ENCODE data around the gene PDGFD. TPM values are rescaled to one million over a fixed set of nuclear protein-coding genes. Genes with fewer than 3 reads are reported as not detected.

Gene PDGFD
- total RNA-seq, 2 donors from 2014 or later, result 0.10 TPM; not detected in 1

DNA sequence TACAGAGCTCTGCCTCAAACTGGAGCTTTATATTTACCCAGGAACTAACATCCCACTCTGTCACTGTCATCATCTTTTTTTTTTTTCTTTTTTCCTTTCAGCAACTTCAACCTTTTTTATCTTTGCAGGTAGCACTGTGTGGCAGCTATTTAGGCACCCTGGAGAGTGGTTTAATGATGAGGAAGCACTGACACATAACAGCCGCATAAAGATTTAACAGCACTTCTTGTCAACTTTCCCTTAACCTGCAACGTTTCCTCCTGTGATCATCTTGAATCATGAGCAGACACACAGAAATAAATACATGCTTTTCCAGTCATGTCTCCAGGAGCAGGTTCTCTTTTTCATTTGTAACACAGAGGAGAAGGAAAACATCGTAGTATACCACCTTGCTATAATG, 34.8 kb downstream of the PDGFD start:
- Mint-ChIP-seq H3K27ac (no peak overlapping the region), H3K4me1 (peaks cover 2% of the 10 kb centered on the region), H3K36me3 (ENCODE audit: low read depth) (no peaks in the 10 kb centered on the region), H3K4me3 (no peak overlapping the region), H3K27me3 (peaks cover 17% of the 10 kb centered on the region)
- ATAC-seq (no peak), DNase-seq (no peak)
- no peaks in the 10 kb centered on the region for H3K9me3 ChIP-seq (ENCODE audit: control insufficient read depth, low read length, poor library complexity, severe bottlenecking)

DNA sequence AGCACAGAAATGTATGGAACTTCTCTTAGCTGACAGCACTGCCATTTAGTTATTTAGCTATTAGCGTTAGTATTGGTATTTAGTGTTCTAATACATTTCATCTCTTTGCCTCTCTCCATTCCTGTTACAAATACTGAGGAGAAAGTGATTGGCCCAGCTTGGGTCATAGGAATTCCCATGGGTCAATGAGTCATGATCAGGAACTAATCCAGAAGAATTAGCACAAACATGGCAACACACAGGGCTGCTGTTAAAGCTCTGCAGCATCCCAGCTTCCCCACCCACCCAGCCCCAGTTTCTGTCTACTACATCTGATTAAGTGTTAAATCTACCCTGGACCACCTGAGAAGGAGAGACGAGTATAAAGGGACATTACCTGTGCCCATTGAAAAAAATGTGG, 36.1 kb downstream of the PDGFD start:
- peaks cover 17% of the 10 kb centered on the region for H3K27me3 Mint-ChIP-seq
- H3K4me1 Mint-ChIP-seq, result peaks cover 2% of the 10 kb centered on the region
- H3K27ac Mint-ChIP-seq, result no peak overlapping the region
- H3K9me3 ChIP-seq (ENCODE audit: control insufficient read depth, low read length, poor library complexity, severe bottlenecking), result no peaks in the 10 kb centered on the region
- no peaks in the 10 kb centered on the region for H3K36me3 Mint-ChIP-seq (ENCODE audit: low read depth)
- ATAC-seq (no peak), DNase-seq (no peak)
- no peak overlapping the region for H3K4me3 Mint-ChIP-seq

DNA sequence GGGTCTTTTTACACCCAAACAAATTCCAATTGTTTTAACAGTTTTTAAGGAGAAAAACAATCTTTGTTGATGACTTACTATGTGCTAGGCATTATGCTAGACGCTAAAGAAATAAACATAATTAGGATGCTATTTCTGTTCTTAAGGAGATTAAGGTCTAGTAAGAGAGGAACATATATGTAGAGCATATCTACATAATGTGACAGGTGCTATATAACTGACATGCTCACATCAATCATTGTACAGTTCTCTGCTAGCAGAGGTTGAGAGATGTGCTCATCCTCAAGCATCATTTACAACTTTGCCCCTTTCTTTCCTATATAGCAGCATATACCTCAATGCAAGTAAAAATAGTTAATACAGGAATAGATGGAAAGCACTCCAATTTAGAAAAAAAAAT, 37.5 kb downstream of the PDGFD start:
- H3K4me3 Mint-ChIP-seq, result no peak overlapping the region

DNA sequence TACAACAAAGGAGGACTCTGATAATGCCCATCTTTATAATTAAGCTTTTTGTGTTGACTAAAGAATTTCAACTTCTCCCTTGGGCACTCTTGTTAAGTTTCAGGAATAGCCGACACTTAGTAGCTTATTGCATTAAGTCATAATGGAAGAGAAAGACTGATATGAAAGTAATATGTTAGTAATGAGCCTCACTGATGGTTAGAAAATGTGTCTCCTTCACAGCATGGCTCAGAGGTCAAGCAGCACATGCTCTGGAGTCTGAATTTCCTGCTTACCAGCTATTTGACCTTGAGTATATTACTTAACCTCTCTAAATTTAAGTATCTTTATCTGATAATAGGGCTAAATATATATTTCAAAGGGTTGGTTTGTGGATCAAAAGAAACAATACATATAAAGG, 39.0 kb downstream of the PDGFD start:
- no peak overlapping the region for H3K27ac Mint-ChIP-seq
- no peaks in the 10 kb centered on the region for H3K36me3 Mint-ChIP-seq (ENCODE audit: low read depth)
- peaks cover 24% of the 10 kb centered on the region for H3K27me3 Mint-ChIP-seq
- H3K4me3 Mint-ChIP-seq, result no peak overlapping the region
- ATAC-seq (no peak), DNase-seq (no peak)
- no peaks in the 10 kb centered on the region for H3K4me1 Mint-ChIP-seq
- no peaks in the 10 kb centered on the region for H3K9me3 ChIP-seq (ENCODE audit: control insufficient read depth, low read length, poor library complexity, severe bottlenecking)

More for the DNA sequence above, 37.5 kb downstream of the PDGFD start:
- H3K27me3 Mint-ChIP-seq, result peaks cover 17% of the 10 kb centered on the region
- no peak overlapping the region for H3K27ac Mint-ChIP-seq
- DNase-seq (no peak), ATAC-seq (no peak)
- H3K4me1 Mint-ChIP-seq, result peaks cover 2% of the 10 kb centered on the region
- H3K36me3 Mint-ChIP-seq (ENCODE audit: low read depth), result no peaks in the 10 kb centered on the region
- H3K9me3 ChIP-seq (ENCODE audit: control insufficient read depth, low read length, poor library complexity, severe bottlenecking), result no peaks in the 10 kb centered on the region

DNA sequence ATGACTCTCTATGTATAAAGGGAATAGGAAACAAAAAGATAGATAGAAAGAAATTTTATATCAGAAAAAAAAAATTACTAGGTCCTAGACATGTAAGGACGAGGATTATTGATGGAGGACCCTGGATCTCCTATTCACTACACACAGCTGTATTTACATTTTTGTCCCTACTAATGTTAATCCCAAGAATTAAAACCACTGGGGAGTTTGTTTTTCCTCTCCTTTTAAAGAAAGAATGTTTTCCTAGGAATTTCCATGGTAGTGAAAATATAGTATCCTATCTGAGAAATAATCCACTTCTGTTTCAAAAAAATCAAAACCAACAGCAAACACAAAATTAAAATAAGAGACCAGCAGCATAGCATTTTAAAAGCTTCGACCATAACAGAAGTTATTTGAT, 41.1 kb downstream of the PDGFD start:
- Mint-ChIP-seq H3K27me3 (peaks cover 17% of the 10 kb centered on the region), H3K4me1 (no peaks in the 10 kb centered on the region)

DNA sequence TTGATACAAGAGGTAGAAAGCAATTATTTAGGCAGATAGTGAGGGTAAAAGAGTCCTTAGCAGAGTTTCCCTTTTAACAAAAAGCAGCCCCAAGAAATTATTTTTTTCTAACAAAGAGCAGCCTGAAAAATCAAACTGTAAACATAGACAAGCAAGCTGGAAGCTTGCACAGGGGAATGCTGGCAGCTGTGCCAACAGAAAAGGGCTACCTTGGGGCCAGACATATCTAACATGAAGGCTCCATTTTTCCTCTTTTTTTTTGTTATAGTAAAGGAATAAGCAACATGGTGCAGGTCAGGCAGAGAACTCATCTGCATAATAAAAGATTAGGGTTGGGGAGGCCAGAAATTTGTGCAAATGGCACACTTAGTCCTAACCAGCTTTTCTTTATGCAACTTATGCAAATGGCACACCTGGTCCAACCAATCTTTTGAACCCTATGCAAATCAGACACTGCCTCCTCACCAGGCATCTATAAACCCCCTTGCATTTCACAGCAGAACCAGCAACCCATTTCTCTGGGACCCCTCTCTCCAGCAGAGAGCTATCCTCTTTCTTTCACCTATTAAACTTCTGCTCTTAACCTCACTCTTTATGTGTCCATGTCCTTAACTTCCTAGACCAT, 41.8 kb downstream of the PDGFD start:
- Mint-ChIP-seq H3K4me1 (no peaks in the 10 kb centered on the region), H3K36me3 (ENCODE audit: low read depth) (no peaks in the 10 kb centered on the region), H3K27me3 (peaks cover 17% of the 10 kb centered on the region), H3K4me3 (no peak overlapping the region), H3K27ac (no peak overlapping the region)
- no peak for DNase-seq
- no peak for ATAC-seq
- no peaks in the 10 kb centered on the region for H3K9me3 ChIP-seq (ENCODE audit: control insufficient read depth, low read length, poor library complexity, severe bottlenecking)

More for the DNA sequence above, 41.1 kb downstream of the PDGFD start:
- no peak for DNase-seq
- Mint-ChIP-seq H3K4me3 (no peak overlapping the region), H3K27ac (no peak overlapping the region), H3K36me3 (ENCODE audit: low read depth) (no peaks in the 10 kb centered on the region)
- no peaks in the 10 kb centered on the region for H3K9me3 ChIP-seq (ENCODE audit: control insufficient read depth, low read length, poor library complexity, severe bottlenecking)
- ATAC-seq, result no peak

DNA sequence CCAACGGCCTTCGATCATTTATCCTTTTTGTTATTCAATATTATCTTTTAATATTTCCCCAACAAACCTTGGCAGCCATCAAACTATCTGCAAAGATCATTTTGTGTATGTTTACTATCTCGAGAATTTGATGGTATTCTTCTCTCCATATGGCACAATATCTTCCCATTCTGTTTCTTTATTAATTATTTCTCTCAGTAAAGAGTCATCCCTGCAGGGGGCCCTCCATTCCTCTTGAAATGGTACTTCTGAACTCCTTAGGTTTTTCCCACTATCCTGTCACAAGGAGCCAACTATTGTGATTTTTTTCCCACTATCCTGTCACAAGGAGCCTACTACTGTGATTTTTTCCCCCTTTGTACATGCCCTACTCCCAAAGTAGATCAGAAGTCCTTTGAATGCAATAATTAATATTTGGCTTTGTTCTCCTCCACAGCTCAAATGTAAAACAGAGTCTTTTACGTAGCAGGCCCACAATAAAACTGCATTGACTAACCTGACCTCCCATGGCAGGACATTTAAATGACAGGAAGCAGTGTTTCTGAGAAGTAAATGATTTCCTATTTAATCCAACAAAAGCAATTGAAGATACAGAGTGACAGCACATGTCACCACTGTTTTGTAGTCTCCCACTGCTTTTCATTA, 43.3 kb downstream of the PDGFD start:
- Mint-ChIP-seq H3K4me3 (no peak overlapping the region), H3K4me1 (no peaks in the 10 kb centered on the region), H3K27me3 (peaks cover 7% of the 10 kb centered on the region), H3K27ac (no peak overlapping the region), H3K36me3 (ENCODE audit: low read depth) (no peaks in the 10 kb centered on the region)
- no peak for ATAC-seq
- no peaks in the 10 kb centered on the region for H3K9me3 ChIP-seq (ENCODE audit: control insufficient read depth, low read length, poor library complexity, severe bottlenecking)
- no peak for DNase-seq

DNA sequence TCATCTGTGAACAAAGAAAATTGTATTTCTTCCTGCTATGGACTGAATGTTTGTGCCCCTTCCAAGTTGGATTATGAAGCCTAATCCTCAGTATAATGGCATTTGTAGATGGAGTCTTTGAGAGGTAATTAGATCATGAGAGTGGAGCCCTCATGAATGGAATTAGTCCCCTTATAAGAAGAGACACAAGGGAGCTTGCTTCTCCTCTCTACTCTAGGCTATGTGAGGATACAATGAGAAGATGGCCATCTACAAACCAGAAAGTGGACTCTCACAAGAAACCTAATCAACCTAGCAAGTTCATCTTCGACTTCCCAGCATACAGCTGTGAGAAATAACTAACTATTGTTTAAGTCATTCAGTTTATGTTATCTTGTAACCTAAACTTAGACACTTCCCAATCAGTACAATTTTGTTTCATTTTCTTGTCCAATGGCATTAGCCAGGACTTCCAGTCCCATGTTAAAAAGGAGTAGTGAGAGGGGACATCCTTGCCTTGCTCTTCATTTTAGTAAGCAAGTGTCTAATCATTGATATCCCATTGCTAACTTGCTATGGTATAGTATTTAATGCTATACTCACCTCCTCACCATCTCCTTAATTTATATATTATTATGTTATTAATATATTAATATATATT, 45.7 kb downstream of the PDGFD start:
- peaks cover 7% of the 10 kb centered on the region for H3K27me3 Mint-ChIP-seq
- no peak for ATAC-seq

DNA sequence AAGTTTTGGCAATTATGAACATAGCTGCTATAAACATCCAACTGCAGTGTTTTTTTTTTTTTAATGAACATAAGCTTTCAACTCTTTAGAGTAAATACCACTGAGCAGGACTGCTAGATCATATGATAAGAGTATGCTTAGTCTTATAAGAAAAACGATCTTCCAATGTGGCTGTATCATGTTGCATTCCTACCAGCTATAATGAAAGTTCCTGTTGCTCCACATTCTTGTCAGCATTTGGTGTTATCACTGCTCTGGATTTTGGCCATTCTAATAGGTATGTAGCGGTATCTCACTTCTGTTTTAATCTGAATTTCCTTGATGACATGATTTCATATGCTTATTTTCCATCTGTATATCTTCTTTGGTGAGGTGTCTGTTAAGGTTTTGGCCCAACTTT, 50.4 kb downstream of the PDGFD start:
- ATAC-seq (no peak), DNase-seq (no peak)
- Mint-ChIP-seq H3K27ac (no peak overlapping the region), H3K36me3 (ENCODE audit: low read depth) (no peaks in the 10 kb centered on the region), H3K27me3 (no peaks in the 10 kb centered on the region), H3K4me3 (no peak overlapping the region), H3K4me1 (no peaks in the 10 kb centered on the region)
- H3K9me3 ChIP-seq (ENCODE audit: control insufficient read depth, low read length, poor library complexity, severe bottlenecking), result no peaks in the 10 kb centered on the region

More for the DNA sequence above, 45.7 kb downstream of the PDGFD start:
- no peaks in the 10 kb centered on the region for H3K9me3 ChIP-seq (ENCODE audit: control insufficient read depth, low read length, poor library complexity, severe bottlenecking)
- no peak for DNase-seq
- Mint-ChIP-seq H3K4me3 (no peak overlapping the region), H3K36me3 (ENCODE audit: low read depth) (no peaks in the 10 kb centered on the region), H3K4me1 (no peaks in the 10 kb centered on the region), H3K27ac (no peak overlapping the region)

DNA sequence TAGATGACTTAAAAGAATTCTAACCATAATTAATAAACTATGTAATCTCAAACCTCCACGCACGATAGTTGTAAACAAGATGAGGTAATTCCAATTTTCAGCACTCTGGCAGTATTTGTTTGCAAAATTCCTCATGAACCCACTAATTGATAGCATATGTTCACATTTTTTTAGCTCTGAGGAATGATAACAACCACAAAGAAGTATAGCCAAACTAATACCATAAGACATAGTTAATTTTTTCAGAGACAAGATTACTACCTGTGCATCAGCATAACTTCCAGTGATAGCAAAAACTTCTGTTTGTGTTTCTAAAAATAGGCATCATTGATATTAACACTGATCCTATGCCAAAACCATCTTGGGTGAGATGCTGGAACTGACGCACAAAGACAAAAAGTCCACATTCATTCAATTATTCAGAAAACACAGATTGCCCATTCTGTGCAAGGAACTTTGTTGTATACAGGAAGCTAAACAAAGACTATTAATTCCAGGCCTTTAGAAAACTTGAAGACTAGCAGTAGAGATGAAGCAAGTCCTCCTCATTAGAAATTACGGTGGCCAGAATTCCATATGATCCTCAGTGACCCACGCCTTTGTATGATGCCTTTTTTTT, 57.7 kb downstream of the PDGFD start:
- Mint-ChIP-seq H3K27me3 (no peaks in the 10 kb centered on the region), H3K4me1 (no peaks in the 10 kb centered on the region), H3K36me3 (ENCODE audit: low read depth) (no peaks in the 10 kb centered on the region), H3K4me3 (no peak overlapping the region), H3K27ac (no peak overlapping the region)
- DNase-seq, result no peak
- no peaks in the 10 kb centered on the region for H3K9me3 ChIP-seq (ENCODE audit: control insufficient read depth, low read length, poor library complexity, severe bottlenecking)
- ATAC-seq, result no peak

DNA sequence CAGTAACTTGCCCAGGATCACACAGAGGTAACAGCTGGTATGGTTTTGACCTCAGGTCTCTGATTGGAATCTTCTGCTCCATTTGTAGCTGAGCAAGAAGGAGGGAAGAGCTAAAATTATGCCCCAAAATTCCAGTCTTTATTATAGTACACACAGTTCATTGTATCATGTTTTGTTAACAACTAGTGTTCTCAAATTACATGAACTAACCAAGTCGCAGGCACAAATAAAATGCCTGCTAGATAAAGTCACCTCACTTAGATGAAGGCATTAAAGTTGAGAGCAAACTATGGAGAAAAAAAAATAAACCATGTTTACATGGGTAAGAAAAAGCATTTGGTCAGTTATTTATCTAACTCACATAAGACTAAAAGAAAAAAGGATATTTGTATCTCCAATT, 58.8 kb downstream of the PDGFD start:
- H3K4me1 Mint-ChIP-seq, result no peaks in the 10 kb centered on the region
- no peaks in the 10 kb centered on the region for H3K36me3 Mint-ChIP-seq (ENCODE audit: low read depth)
- no peak overlapping the region for H3K27ac Mint-ChIP-seq
- no peaks in the 10 kb centered on the region for H3K9me3 ChIP-seq (ENCODE audit: control insufficient read depth, low read length, poor library complexity, severe bottlenecking)
- no peak for DNase-seq
- no peak overlapping the region for H3K4me3 Mint-ChIP-seq
- ATAC-seq, result no peak
- no peaks in the 10 kb centered on the region for H3K27me3 Mint-ChIP-seq

DNA sequence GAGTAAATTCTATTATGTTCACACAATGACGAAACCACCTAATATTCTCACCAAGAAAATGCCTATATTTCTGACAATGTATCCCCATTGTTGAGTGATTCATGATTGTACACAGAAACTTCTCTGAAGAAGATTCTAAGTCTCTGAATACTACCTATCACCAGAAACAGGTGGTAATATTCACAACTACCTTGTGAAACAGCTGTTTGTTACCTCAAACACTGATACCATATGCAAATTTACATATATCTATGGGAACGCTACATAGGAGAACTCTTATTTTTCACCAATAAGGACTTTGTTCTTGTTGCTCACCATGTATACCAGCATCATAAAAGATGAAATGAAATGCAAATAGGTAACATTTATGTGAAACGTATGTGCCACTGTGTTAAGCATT, 59.3 kb downstream of the PDGFD start:
- Mint-ChIP-seq H3K27me3 (no peaks in the 10 kb centered on the region), H3K4me1 (no peaks in the 10 kb centered on the region), H3K4me3 (no peak overlapping the region), H3K36me3 (ENCODE audit: low read depth) (no peaks in the 10 kb centered on the region), H3K27ac (no peak overlapping the region)
- no peak for ATAC-seq
- no peaks in the 10 kb centered on the region for H3K9me3 ChIP-seq (ENCODE audit: control insufficient read depth, low read length, poor library complexity, severe bottlenecking)
- DNase-seq, result no peak

DNA sequence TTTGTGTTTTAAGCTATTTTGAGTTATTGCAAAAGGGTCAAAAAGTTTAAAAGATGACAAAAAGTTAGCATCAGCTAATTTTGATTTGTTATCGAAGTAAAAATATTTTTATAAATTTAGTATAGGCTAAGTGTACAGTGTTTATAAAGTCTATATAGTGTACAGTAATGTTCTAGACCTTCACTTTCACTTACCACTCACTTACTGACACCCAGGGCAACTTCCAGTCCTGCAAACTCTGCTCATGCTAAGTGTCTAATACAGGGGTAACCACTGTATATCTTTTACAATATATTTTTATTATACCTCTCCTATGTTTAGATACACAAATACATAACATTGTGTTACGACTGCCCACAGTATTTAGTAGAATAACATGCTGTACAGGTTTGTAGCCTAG, 59.7 kb downstream of the PDGFD start:
- DNase-seq (no peak), ATAC-seq (no peak)
- Mint-ChIP-seq H3K36me3 (ENCODE audit: low read depth) (no peaks in the 10 kb centered on the region), H3K27me3 (no peaks in the 10 kb centered on the region), H3K4me1 (no peaks in the 10 kb centered on the region), H3K4me3 (no peak overlapping the region), H3K27ac (no peak overlapping the region)
- H3K9me3 ChIP-seq (ENCODE audit: control insufficient read depth, low read length, poor library complexity, severe bottlenecking), result no peaks in the 10 kb centered on the region
